GM19099 (cell line): ENCODE data around the gene CDK8.

ENCODE experiments used
- POLR2A ChIP-seq: IDR thresholded peaks from 3 replicates; pipeline ENCODE4 v1.6.1; 2011; ENCODE audit warnings: low read depth; ENCODE audit not compliant: insufficient read length; ENCODE audit errors: extremely low read depth

Gene CDK8

GRCh38 chr13:26253787-26254582 is at the start of gene CDK8:
TSS of gene CDK8 (plus strand) at chr13:26254129. CDS start at chr13:26254642, 513 bp downstream.
- TF ChIP-seq POLR2A: peak; percentile 76

- TF ChIP-seq POLR2A: no peak
Observed at GRCh38 chr13:26208287-26208686, 45.6 kb upstream of the CDK8 start.

GRCh38 chr13:26213345-26213744 is 40.6 kb upstream of the CDK8 start:
- TF ChIP-seq POLR2A: no peak

- no peak for TF ChIP-seq POLR2A
Observed at GRCh38 chr13:26213982-26214381, 39.9 kb upstream of the CDK8 start.

GRCh38 chr13:26216042-26216441 is 37.9 kb upstream of the CDK8 start:
- no peak for TF ChIP-seq POLR2A

- no peak for TF ChIP-seq POLR2A
Observed at GRCh38 chr13:26219726-26220125, 34.2 kb upstream of the CDK8 start.

- TF ChIP-seq POLR2A: no peak
Observed at GRCh38 chr13:26220575-26220974, 33.4 kb upstream of the CDK8 start.

- no peak for TF ChIP-seq POLR2A
Observed at GRCh38 chr13:26221399-26221720, 32.6 kb upstream of the CDK8 start.

- TF ChIP-seq POLR2A: peak; percentile 85
Observed at GRCh38 chr13:26221721-26222519, 32.0 kb upstream of the CDK8 start, which contains the start of gene RNF6. TSS of gene RNF6 (minus strand) at chr13:26222314. CDS start at chr13:26219649, 2,665 bp downstream.

GRCh38 chr13:26222520-26223046 is 31.3 kb upstream of the CDK8 start:
- no peak for TF ChIP-seq POLR2A

- TF ChIP-seq POLR2A: no peak
Observed at GRCh38 chr13:26225896-26226617, 27.9 kb upstream of the CDK8 start.

- no peak for TF ChIP-seq POLR2A
Observed at GRCh38 chr13:26227166-26227971, 26.6 kb upstream of the CDK8 start.

- no peak for TF ChIP-seq POLR2A
Observed at GRCh38 chr13:26228096-26228495, 25.8 kb upstream of the CDK8 start.

GRCh38 chr13:26229080-26229615 is 24.8 kb upstream of the CDK8 start:
- no peak for TF ChIP-seq POLR2A

GRCh38 chr13:26230703-26231102 is 23.2 kb upstream of the CDK8 start:
- no peak for TF ChIP-seq POLR2A

- no peak for TF ChIP-seq POLR2A
Observed at GRCh38 chr13:26236296-26236695, 17.6 kb upstream of the CDK8 start.
